Endothelial cell (in vitro differentiated cells): Measurements from ENCODE around the gene MYH9. TPM values are rescaled to one million over a fixed set of nuclear protein-coding genes. Genes with fewer than 3 reads are reported as not detected.

ENCODE experiments used
- DNase-seq: peaks from one replicate; pipeline ENCODE4 v3.0.0; 2021; ENCODE audit warnings: low spot score
- H3K27ac Mint-ChIP-seq: one replicate; pipeline ENCODE4 v1.8.0; 2021; ENCODE audit warnings: mixed read lengths, inconsistent platforms; ENCODE audit not compliant: unreplicated experiment
- H3K27me3 Mint-ChIP-seq: one replicate; pipeline ENCODE4 v1.8.0; 2021; ENCODE audit warnings: mild to moderate bottlenecking, moderate library complexity, mixed read lengths, inconsistent platforms; ENCODE audit not compliant: unreplicated experiment
- H3K36me3 Mint-ChIP-seq: one replicate; pipeline ENCODE4 v1.8.0; 2021; ENCODE audit warnings: mild to moderate bottlenecking, low read depth, mixed read lengths, inconsistent platforms; ENCODE audit not compliant: unreplicated experiment
- H3K4me1 Mint-ChIP-seq: one replicate; pipeline ENCODE4 v1.8.0; 2021; ENCODE audit warnings: mild to moderate bottlenecking, mixed read lengths, inconsistent platforms; ENCODE audit not compliant: unreplicated experiment
- H3K4me3 Mint-ChIP-seq: one replicate; pipeline ENCODE4 v1.8.0; 2021; ENCODE audit warnings: mild to moderate bottlenecking, mixed read lengths, inconsistent platforms; ENCODE audit not compliant: unreplicated experiment
- H3K9me3 Mint-ChIP-seq: one replicate; pipeline ENCODE4 v1.8.0; 2021; ENCODE audit warnings: mixed read lengths, inconsistent platforms; ENCODE audit not compliant: unreplicated experiment
- total RNA-seq: library from RNA; stranded (reverse); fragmentation: NEBNext Ultra II Directional; extraction: Animal tissue kit (Norgen Biotek cat#: 25700); gene quantifications from one replicate; pipeline ENCODE4 v1.2.1, GENCODE V29; 2021; ENCODE audit not compliant: unreplicated experiment
- TF ChIP-seq, protein P1 (sequence below): fragments of 200-600 bp; sonication (generic); IDR thresholded peaks from one replicate; pipeline ENCODE4 v1.5.0; 2021; ENCODE audit warnings: antibody characterized with exemption; ENCODE audit not compliant: unreplicated experiment

Gene MYH9
- total RNA-seq, 1 donor from 2014 or later: 931 TPM

DNA sequence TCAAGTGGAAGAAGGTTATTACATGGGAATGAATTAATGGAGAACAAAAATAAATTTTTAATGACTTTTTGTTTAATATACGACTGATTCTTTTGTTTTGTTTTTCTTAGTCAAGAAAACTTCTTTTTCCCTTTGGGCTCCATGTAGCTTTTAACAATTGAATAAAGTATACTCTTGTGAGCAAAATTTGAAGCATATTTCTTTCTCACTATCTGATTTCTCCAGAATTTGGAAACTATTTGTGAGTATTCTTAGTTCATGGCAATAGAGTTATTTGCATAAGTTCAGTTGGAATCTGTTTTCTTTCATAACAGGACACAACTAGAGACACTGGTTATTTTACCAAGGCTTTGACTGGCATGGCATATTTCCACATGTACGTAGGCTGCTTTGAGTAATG is 138.6 kb downstream of the MYH9 start:
- no peak overlapping the region for H3K27ac Mint-ChIP-seq
- peaks cover 9% of the 10 kb centered on the region for H3K27me3 Mint-ChIP-seq
- peaks cover 6% of the 10 kb centered on the region for H3K4me1 Mint-ChIP-seq
- no peak for DNase-seq
- peaks cover 4% of the 10 kb centered on the region for H3K36me3 Mint-ChIP-seq
- TF ChIP-seq, protein P1, sequence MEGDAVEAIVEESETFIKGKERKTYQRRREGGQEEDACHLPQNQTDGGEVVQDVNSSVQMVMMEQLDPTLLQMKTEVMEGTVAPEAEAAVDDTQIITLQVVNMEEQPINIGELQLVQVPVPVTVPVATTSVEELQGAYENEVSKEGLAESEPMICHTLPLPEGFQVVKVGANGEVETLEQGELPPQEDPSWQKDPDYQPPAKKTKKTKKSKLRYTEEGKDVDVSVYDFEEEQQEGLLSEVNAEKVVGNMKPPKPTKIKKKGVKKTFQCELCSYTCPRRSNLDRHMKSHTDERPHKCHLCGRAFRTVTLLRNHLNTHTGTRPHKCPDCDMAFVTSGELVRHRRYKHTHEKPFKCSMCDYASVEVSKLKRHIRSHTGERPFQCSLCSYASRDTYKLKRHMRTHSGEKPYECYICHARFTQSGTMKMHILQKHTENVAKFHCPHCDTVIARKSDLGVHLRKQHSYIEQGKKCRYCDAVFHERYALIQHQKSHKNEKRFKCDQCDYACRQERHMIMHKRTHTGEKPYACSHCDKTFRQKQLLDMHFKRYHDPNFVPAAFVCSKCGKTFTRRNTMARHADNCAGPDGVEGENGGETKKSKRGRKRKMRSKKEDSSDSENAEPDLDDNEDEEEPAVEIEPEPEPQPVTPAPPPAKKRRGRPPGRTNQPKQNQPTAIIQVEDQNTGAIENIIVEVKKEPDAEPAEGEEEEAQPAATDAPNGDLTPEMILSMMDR: no peak
- no peak overlapping the region for H3K4me3 Mint-ChIP-seq
- peaks cover 13% of the 10 kb centered on the region for H3K9me3 Mint-ChIP-seq

DNA sequence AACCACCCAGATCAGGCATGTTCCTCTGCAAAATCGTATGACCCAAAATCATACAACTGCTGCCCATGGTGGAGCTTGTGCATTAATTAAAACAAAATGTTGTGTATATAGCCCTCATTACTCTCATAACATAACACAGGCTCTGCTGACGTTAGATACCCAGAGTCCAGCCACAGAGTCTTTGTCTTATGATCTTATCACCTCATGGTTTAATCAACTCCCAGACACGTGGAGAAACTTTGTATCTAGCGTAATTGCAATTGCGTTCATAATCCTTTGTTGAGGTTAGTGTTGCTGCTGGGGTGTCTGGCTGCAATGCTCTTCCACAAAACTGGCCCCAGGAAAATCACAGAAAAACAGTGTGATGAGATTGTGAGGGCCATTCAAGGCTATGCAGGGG is 139.8 kb downstream of the MYH9 start:
- Mint-ChIP-seq H3K4me1 (no peaks in the 10 kb centered on the region), H3K27ac (no peak overlapping the region), H3K36me3 (peaks cover 4% of the 10 kb centered on the region), H3K27me3 (peaks cover 4% of the 10 kb centered on the region), H3K9me3 (peaks cover 13% of the 10 kb centered on the region), H3K4me3 (no peak overlapping the region)
- DNase-seq: no peak
- TF ChIP-seq, protein P1: no peak

DNA sequence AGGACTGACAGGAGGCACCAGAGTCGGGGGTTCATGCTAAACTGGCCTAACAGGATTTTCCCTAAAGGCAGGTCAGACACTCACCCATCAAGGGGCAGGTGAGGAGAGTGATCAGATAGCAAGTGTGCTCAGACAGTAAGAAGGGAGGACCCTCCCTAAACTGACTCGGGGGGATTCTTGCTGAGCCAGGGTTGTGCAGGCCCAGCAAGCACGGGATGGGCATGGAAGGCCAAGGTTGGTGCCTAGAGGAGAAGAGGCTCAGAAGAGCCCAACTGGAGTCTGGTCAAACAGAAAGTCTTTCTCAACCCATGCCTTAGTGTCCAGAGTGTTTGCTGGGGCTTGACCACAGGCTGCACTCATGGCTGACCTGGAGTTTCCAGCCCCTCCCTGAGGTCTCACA is 141.0 kb downstream of the MYH9 start:
- TF ChIP-seq, protein P1: no peak
- no peak for DNase-seq
- peaks cover 4% of the 10 kb centered on the region for H3K36me3 Mint-ChIP-seq
- peaks cover 13% of the 10 kb centered on the region for H3K9me3 Mint-ChIP-seq
- peaks cover 3% of the 10 kb centered on the region for H3K27me3 Mint-ChIP-seq
- no peaks in the 10 kb centered on the region for H3K4me1 Mint-ChIP-seq
- H3K27ac Mint-ChIP-seq: no peak overlapping the region
- no peak overlapping the region for H3K4me3 Mint-ChIP-seq

DNA sequence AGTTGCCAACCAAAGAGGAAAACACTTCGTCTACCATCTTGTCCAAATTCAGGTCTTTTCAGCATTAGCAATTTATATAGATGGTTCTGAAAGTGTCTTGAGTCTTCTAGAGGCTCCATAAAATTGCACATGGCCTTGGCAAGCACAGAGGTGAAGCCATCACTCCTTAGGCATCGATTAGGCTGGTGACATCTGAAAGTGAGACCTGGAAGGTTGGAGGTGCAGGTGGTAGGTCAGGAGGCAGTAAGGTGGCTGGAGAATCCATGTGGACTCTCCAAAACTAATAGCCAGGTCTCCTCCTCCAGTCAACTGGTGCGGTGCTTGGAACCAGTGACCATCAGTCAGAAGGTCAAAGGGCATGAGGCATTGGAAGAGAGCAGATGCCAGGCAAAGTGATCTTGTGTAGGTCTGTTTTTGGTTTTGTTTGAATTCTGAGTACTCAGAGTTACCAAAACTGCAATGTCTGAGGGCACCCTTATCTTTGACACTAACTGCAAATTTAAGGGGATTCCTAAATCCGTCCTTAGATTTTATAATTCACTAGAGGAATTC is 141.9 kb downstream of the MYH9 start:
- Mint-ChIP-seq H3K9me3 (peaks cover 13% of the 10 kb centered on the region), H3K4me3 (no peak overlapping the region), H3K27me3 (no peaks in the 10 kb centered on the region), H3K36me3 (peaks cover 4% of the 10 kb centered on the region), H3K27ac (peak overlapping the region; percentile 44), H3K4me1 (no peaks in the 10 kb centered on the region)
- TF ChIP-seq, protein P1: no peak
- DNase-seq: no peak

DNA sequence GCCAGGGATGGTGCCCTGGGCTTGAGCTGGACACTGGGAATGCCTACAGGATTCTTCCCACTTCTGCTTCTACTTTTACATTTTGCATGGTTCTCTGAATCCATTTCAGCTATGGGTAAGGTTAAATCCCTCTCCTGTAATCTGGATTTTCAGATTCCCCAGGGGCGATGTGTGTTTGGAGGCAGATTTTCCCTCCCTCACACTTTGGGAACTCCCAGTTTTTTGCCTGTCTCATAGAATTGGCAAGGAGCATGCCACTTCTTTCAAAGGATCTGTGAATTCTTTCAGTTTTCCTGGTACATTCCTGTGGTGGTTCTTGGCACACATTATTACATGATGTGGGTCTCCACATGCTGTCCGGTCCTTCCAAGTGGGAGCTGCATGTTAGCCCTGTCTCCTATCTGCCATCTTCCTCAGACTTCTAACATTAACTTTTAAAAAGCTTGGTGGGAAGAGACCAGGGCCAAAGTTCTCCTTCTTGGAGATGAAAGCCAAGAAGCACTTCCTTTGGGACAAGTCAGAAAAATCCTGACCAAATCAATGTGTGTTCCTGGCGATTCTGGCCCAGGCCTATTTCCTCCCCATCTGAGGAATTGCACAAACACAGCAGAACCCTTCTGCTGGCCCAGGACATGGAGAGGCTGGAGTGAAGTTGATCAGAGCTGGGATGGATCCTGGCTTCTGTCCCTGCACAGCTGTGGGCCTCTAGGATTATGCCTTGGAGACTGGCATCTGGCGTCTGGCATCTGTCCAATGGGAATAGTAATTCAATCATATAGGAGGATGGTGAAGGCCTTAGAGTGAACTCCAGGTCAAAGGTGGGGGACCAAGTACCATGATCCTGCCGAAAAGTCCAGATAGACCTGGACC is 143.0 kb downstream of the MYH9 start:
- peaks cover 4% of the 10 kb centered on the region for H3K36me3 Mint-ChIP-seq
- no peak for DNase-seq
- peaks cover 2% of the 10 kb centered on the region for H3K27me3 Mint-ChIP-seq
- TF ChIP-seq, protein P1: no peak
- H3K4me3 Mint-ChIP-seq: no peak overlapping the region
- H3K9me3 Mint-ChIP-seq: peaks cover 13% of the 10 kb centered on the region
- peaks cover 3% of the 10 kb centered on the region for H3K4me1 Mint-ChIP-seq
- no peak overlapping the region for H3K27ac Mint-ChIP-seq
